Fibroblast of pulmonary artery (primary cell): Measurements from ENCODE around the gene GPATCH4.

Experiments used
- DNase-seq: peaks from one replicate; pipeline ENCODE4 v3.0.0-alpha.2; 2010; ENCODE audit warnings: low read depth
- H3K4me3 ChIP-seq: replicated peaks from 2 replicates; pipeline ENCODE4 v1.5.1; 2011; ENCODE audit warnings: low read depth, mild to moderate bottlenecking, control low read depth, low read length, moderate library complexity
- CTCF ChIP-seq: IDR thresholded peaks from 2 replicates; pipeline ENCODE4 v1.5.1; 2011; ENCODE audit warnings: mild to moderate bottlenecking, control low read depth, low read length, inconsistent platforms; ENCODE audit errors: missing control alignments

The GPATCH4 gene

GRCh38 chr1:156627313-156627880 is 26.1 kb upstream of the GPATCH4 start:
- TF ChIP-seq CTCF = peak; percentile 75
- H3K4me3 ChIP-seq = no peak overlapping the region
- DNase-seq = peak; percentile 68

- no peak for TF ChIP-seq CTCF
- no peak overlapping the region for H3K4me3 ChIP-seq
- no peak for DNase-seq
These were observed 24.8 kb upstream of the GPATCH4 start for GRCh38 chr1:156626079-156626438.

DNA sequence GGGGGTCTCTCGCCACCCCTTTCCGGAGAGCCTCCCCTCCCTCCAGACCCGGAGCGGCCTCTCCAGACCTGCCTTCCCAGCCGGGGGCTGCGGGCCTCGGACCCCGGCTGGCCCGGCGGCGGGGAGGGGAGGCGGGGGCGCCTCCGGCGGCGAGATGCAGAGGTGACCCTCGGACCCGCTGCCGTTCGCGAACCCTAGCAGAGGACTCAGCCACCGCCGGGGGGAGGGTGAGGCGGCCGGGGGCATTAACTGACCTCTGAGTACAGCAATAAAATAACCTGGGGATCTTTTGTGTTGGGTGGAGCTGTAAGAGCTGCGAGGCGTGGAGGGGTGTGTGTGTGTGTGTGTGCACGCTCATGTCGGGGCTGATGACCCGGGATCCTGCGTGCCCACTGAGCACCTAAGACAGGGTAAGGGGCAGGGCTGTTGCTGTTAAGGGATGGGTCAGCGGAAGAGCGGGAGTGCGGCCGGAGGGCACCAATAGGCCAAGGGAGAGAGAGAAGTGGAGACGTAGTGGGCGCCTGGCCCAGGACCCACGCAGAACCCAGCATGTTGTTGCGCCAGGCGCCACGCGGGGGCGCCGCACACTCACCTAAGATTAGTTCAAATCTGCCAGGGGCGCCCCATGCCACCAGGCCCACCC is 24.3 kb upstream of the GPATCH4 start:
- peak; percentile 67 for TF ChIP-seq CTCF
- no peak overlapping the region for H3K4me3 ChIP-seq
- peak; percentile 54 for DNase-seq

DNA sequence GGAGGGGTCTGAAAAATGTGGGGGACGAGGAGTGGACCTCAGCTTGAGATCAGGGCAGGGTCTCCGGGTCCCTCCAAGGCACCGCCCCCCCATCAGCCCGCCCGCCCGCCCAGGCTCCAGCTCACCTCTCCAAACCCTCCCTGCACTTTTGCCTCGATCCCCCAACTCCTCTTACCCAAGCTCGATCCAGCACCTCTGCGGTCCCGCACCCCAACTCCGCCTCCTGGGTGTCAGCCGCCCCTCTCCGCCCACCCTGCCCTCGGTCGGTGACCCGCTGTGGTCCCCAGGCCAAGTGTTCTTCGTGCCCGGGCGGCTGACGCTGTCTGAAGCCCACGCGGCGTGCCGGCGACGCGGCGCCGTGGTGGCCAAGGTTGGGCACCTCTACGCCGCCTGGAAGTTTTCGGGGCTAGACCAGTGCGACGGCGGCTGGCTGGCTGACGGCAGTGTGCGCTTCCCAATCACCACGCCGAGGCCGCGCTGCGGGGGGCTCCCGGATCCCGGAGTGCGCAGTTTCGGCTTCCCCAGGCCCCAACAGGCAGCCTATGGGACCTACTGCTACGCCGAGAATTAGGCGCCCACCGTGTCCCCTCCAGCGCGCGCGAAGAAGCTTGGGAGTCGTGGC is 23.6 kb upstream of the GPATCH4 start:
- no peak overlapping the region for H3K4me3 ChIP-seq
- TF ChIP-seq CTCF = no peak
- DNase-seq = no peak

DNA sequence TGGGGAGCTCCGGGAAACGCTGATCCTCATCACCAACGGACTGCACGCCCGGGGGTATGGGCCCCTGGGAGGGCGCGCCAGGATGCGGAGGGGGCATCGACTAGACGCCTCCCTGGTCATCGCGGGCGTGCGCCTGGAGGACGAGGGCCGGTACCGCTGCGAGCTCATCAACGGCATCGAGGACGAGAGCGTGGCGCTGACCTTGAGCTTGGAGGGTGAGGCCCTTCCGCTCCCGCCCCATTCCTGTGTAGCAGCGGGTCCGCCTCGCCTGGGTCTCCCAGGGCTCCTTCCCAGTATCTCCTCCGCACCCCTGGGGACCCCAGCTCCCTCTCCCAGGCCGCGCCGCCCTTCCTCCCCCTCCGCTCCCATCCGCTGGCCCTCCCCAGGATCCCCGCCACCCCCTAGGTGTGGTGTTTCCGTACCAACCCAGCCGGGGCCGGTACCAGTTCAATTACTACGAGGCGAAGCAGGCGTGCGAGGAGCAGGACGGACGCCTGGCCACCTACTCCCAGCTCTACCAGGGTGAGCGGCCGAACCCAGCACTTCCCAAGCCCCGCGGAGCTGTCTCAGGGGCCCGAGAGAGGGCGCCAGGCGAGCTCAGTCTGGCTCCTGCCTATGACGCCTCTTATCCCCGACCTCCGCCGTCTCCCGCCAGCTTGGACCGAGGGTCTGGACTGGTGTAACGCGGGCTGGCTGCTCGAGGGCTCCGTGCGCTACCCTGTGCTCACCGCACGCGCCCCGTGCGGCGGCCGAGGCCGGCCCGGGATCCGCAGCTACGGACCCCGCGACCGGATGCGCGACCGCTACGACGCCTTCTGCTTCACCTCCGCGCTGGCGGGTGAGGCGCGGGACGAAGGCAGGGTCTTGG is 22.9 kb upstream of the GPATCH4 start:
- DNase-seq = peak; percentile 43
- peak; percentile 29 for TF ChIP-seq CTCF
- peak overlapping the region; percentile 30 for H3K4me3 ChIP-seq

DNA sequence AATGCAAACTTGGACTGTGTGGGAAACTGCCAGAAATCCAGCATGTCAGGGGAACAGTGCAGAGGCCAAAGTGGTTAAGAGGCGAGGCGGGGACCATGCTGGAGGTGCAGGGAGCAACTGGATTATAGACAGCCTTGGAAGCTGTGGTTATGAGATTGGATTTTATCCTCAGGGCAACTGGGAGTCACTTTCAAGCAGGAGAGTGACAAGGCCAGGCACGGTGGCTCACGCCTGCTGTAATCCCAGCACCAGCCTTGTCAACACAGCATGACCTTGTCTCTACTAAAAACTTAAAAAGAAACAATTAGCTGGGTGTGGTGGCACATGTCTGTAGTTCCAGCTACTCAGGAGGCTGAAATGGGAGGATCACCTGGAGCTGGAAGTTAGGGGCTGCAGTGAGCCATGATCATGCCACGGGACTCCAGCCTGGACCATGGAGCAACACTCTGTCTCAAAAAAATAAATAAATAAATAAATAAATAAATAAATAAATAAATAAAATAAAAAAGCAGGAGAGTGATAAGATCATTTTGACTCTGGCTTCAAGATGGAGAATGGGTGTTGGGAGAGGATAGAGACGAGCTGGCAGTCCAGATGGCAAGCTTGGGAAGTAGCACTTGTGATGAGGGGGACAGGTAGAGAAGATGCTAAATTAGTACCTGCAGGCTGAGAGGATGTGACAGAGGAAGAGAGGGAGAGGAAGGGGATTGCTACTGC is 21.5 kb upstream of the GPATCH4 start:
- no peak overlapping the region for H3K4me3 ChIP-seq
- DNase-seq = no peak
- no peak for TF ChIP-seq CTCF
